Left kidney (tissue), 8 donors: ENCODE results near the gene RUBCNL. TPM values are rescaled to one million over a fixed set of nuclear protein-coding genes. Genes with fewer than 3 reads are reported as not detected.
"Not testable (repeated sequence)": the region's sequence is repeated elsewhere in the genome, so short reads cannot be mapped to it uniquely, and the experiment has no call there.

Experiments
- DNase-seq: peaks from one replicate; pipeline ENCODE4 v3.0.0-alpha.2; 2013
- long read RNA-seq, 8 donors: transcript quantifications; one replicate each; lab custom pipeline, GENCODE V29; 2026
- polyA plus RNA-seq: library from polyadenylated mRNA; unstranded; fragments of 120-200 nt; gene quantifications from one replicate; pipeline ENCODE4 v1.2.1, GENCODE V29; 2013; ENCODE audit not compliant: insufficient read length

The RUBCNL gene
- 3.0 TPM for polyA plus RNA-seq
- long read RNA-seq, donor 1, result 0 reads
- long read RNA-seq, donor 2, result 0 reads
- long read RNA-seq, donor 3, partial matches to known transcripts, result 0 of 1 reads
- long read RNA-seq, donor 3, other reads (novel, unspliced or antisense), result 0 of 1 reads
- long read RNA-seq, donor 4, partial matches to known transcripts, result 0 of 1 reads
- long read RNA-seq, donor 4, other reads (novel, unspliced or antisense), result 0 of 1 reads
- long read RNA-seq, donor 5, result 0 reads
- long read RNA-seq, donor 6, partial matches to known transcripts, result 0 of 1 reads
- long read RNA-seq, donor 6, other reads (novel, unspliced or antisense), result 0 of 1 reads
- long read RNA-seq, donor 7, result 0 reads
- long read RNA-seq, donor 8, result 0 reads

- peak; percentile 60 for DNase-seq
Measured at GRCh38 chr13:46387064-46387851, at the start of gene RUBCNL. Gene RUBCNL, minus strand, starts transcription at chr13:46387252. Its CDS starts 14,777 bp downstream, at chr13:46372475.

GRCh38 chr13:46429558-46429957 is 42.5 kb upstream of the RUBCNL start:
- not testable (repeated sequence) for DNase-seq

- no peak for DNase-seq
Measured at GRCh38 chr13:46405457-46405856, 18.4 kb upstream of the RUBCNL start.

- DNase-seq, result no peak
Measured at GRCh38 chr13:46404733-46405100, 17.7 kb upstream of the RUBCNL start.

- DNase-seq, result no peak
Measured at GRCh38 chr13:46403851-46404732, 17.0 kb upstream of the RUBCNL start.

- DNase-seq, result no peak
Measured at GRCh38 chr13:46402178-46402577, 15.1 kb upstream of the RUBCNL start.

GRCh38 chr13:46401432-46401831 is 14.4 kb upstream of the RUBCNL start:
- no peak for DNase-seq

- DNase-seq, result no peak
Measured at GRCh38 chr13:46396341-46396740, 9.3 kb upstream of the RUBCNL start.

GRCh38 chr13:46392967-46393366 is 5.9 kb upstream of the RUBCNL start:
- no peak for DNase-seq

GRCh38 chr13:46389457-46390451 is 2.7 kb upstream of the RUBCNL start:
- DNase-seq, result peak; percentile 26

- no peak for DNase-seq
Measured at GRCh38 chr13:46388846-46389245, 1.8 kb upstream of the RUBCNL start.

- no peak for DNase-seq
Measured at GRCh38 chr13:46388308-46388707, 1.3 kb upstream of the RUBCNL start.

- DNase-seq, result peak; percentile 27
Measured at GRCh38 chr13:46386392-46387063, 524 bp downstream of the RUBCNL start.

GRCh38 chr13:46385946-46386345 is 1.1 kb downstream of the RUBCNL start:
- DNase-seq, result no peak

GRCh38 chr13:46383383-46383782 is 3.7 kb downstream of the RUBCNL start:
- no peak for DNase-seq

- no peak for DNase-seq
Measured at GRCh38 chr13:46382224-46382623, 4.8 kb downstream of the RUBCNL start.

GRCh38 chr13:46380242-46380641 is 6.8 kb downstream of the RUBCNL start:
- no peak for DNase-seq

- DNase-seq, result no peak
Measured at GRCh38 chr13:46379611-46380010, 7.4 kb downstream of the RUBCNL start.

GRCh38 chr13:46378411-46378810 is 8.6 kb downstream of the RUBCNL start:
- no peak for DNase-seq

- DNase-seq, result no peak
Measured at GRCh38 chr13:46377554-46377953, 9.5 kb downstream of the RUBCNL start.

GRCh38 chr13:46374710-46375109 is 12.3 kb downstream of the RUBCNL start:
- DNase-seq, result no peak
